Subcutaneous abdominal adipose tissue (tissue), 5 donors: Measurements from ENCODE around the gene BTBD8.

Experiments
- H3K27ac ChIP-seq: one replicate; pipeline ENCODE4 v1.7.0; 2013; ENCODE audit warnings: low read depth, mild to moderate bottlenecking, inconsistent platforms, low read length, moderate library complexity
- H3K27me3 ChIP-seq, 5 donors: one replicate each; pipeline ENCODE4 v1.7.0; 2013; ENCODE audit warnings: low read length in 5 of 5, inconsistent platforms in 1 of 5; ENCODE audit not compliant: control insufficient read depth in 5 of 5, insufficient read depth in 4 of 5
- H3K36me3 ChIP-seq, 5 donors: one replicate each; pipeline ENCODE4 v1.7.0; 2013; ENCODE audit warnings: low read length in 5 of 5; ENCODE audit not compliant: control insufficient read depth in 5 of 5, insufficient read depth in 5 of 5
- H3K4me1 ChIP-seq, 5 donors: one replicate each; pipeline ENCODE4 v1.7.0; 2013; ENCODE audit warnings: low read length in 5 of 5, mild to moderate bottlenecking in 3 of 5, moderate library complexity in 1 of 5; ENCODE audit not compliant: control insufficient read depth in 5 of 5, insufficient read depth in 5 of 5
- H3K4me3 ChIP-seq, 5 donors: one replicate each; pipeline ENCODE4 v1.7.0; 2013; ENCODE audit warnings: low read length in 5 of 5, low read depth in 1 of 5
- H3K9ac ChIP-seq, 5 donors: one replicate each; pipeline ENCODE4 v1.7.0; 2013; ENCODE audit warnings: low read length in 5 of 5, mild to moderate bottlenecking in 4 of 5, moderate library complexity in 3 of 5
- H3K9me3 ChIP-seq, 5 donors: one replicate each; pipeline ENCODE4 v1.7.0; 2013; ENCODE audit warnings: low read length in 5 of 5; ENCODE audit not compliant: control insufficient read depth in 5 of 5
- donor health status: healthy.
- donor health status: healthy.
- donor health status: healthy.
- donor health status: healthy.
- donor health status: healthy.

BTBD8 gene

GRCh38 chr1:92169214-92170005 is 89.3 kb downstream of the BTBD8 start:
- no peaks in the 10 kb centered on the region for H3K4me1 ChIP-seq
- H3K27me3 ChIP-seq, result no peaks in the 10 kb centered on the region
- H3K36me3 ChIP-seq, result peaks cover 0 to 17% (median 10%) of the 10 kb centered on the region in 5 donors
- no peak overlapping the region for H3K9ac ChIP-seq
- H3K9me3 ChIP-seq, result no peaks in the 10 kb centered on the region
- H3K4me3 ChIP-seq, result no peak overlapping the region
- no peak overlapping the region for H3K27ac ChIP-seq

- no peak overlapping the region for H3K4me3 ChIP-seq
- H3K9me3 ChIP-seq, result no peaks in the 10 kb centered on the region
- no peak overlapping the region for H3K9ac ChIP-seq
- no peak overlapping the region for H3K27ac ChIP-seq
- H3K36me3 ChIP-seq, result peaks cover 11 to 20% (median 19%) of the 10 kb centered on the region in 5 donors
- H3K27me3 ChIP-seq, result no peaks in the 10 kb centered on the region
- no peaks in the 10 kb centered on the region for H3K4me1 ChIP-seq
Observed at GRCh38 chr1:92184632-92185031, 104.5 kb downstream of the BTBD8 start.

GRCh38 chr1:92186081-92186480 is 105.9 kb downstream of the BTBD8 start:
- H3K27me3 ChIP-seq, result no peaks in the 10 kb centered on the region
- H3K27ac ChIP-seq, result no peak overlapping the region
- H3K9me3 ChIP-seq, result no peaks in the 10 kb centered on the region
- no peak overlapping the region for H3K9ac ChIP-seq
- H3K36me3 ChIP-seq, result peaks cover 5 to 10% (median 8%) of the 10 kb centered on the region in 5 donors
- H3K4me1 ChIP-seq, result no peaks in the 10 kb centered on the region
- no peak overlapping the region for H3K4me3 ChIP-seq

- no peak overlapping the region for H3K4me3 ChIP-seq
- H3K9ac ChIP-seq, result no peak overlapping the region
- H3K27me3 ChIP-seq, result peaks cover 0 to 5% (median 0%) of the 10 kb centered on the region in 5 donors
- peaks cover 0 to 6% (median 5%) of the 10 kb centered on the region in 5 donors for H3K36me3 ChIP-seq
- no peaks in the 10 kb centered on the region for H3K4me1 ChIP-seq
- H3K9me3 ChIP-seq, result no peaks in the 10 kb centered on the region
- no peak overlapping the region for H3K27ac ChIP-seq
Observed at GRCh38 chr1:92188436-92189255, 108.5 kb downstream of the BTBD8 start.

GRCh38 chr1:92191726-92192125 is 111.6 kb downstream of the BTBD8 start:
- H3K36me3 ChIP-seq, result no peaks in the 10 kb centered on the region
- H3K9ac ChIP-seq, result no peak overlapping the region
- H3K27ac ChIP-seq, result no peak overlapping the region
- no peaks in the 10 kb centered on the region for H3K4me1 ChIP-seq
- no peaks in the 10 kb centered on the region for H3K9me3 ChIP-seq
- no peak overlapping the region for H3K4me3 ChIP-seq
- H3K27me3 ChIP-seq, result peaks cover 0 to 5% (median 0%) of the 10 kb centered on the region in 5 donors

- Histone ChIP-seq H3K27me3 (peaks cover 0 to 5% (median 0%) of the 10 kb centered on the region in 5 donors), H3K9me3 (no peaks in the 10 kb centered on the region)
Observed at GRCh38 chr1:92192246-92192645, 112.1 kb downstream of the BTBD8 start.

GRCh38 chr1:92194511-92194910 is 114.4 kb downstream of the BTBD8 start:
- Histone ChIP-seq H3K4me3 (no peak overlapping the region), H3K9me3 (no peaks in the 10 kb centered on the region), H3K4me1 (no peaks in the 10 kb centered on the region), H3K9ac (no peak overlapping the region), H3K27me3 (peaks cover 0 to 5% (median 0%) of the 10 kb centered on the region in 5 donors), H3K36me3 (no peaks in the 10 kb centered on the region), H3K27ac (no peak overlapping the region)

More at GRCh38 chr1:92192246-92192645, 112.1 kb downstream of the BTBD8 start:
- Histone ChIP-seq H3K4me1 (no peaks in the 10 kb centered on the region), H3K27ac (no peak overlapping the region), H3K4me3 (no peak overlapping the region), H3K9ac (no peak overlapping the region), H3K36me3 (no peaks in the 10 kb centered on the region)

GRCh38 chr1:92201973-92202372 is 121.8 kb downstream of the BTBD8 start:
- H3K27ac ChIP-seq, result no peak overlapping the region
- no peaks in the 10 kb centered on the region for H3K4me1 ChIP-seq
- no peaks in the 10 kb centered on the region for H3K36me3 ChIP-seq
- H3K9me3 ChIP-seq, result peaks cover 0 to 6% (median 3%) of the 10 kb centered on the region in 5 donors
- H3K4me3 ChIP-seq, result no peak overlapping the region
- H3K27me3 ChIP-seq, result no peaks in the 10 kb centered on the region
- no peak overlapping the region for H3K9ac ChIP-seq

GRCh38 chr1:92203105-92203504 is 123.0 kb downstream of the BTBD8 start:
- Histone ChIP-seq H3K36me3 (no peaks in the 10 kb centered on the region), H3K4me3 (no peak overlapping the region), H3K27me3 (no peaks in the 10 kb centered on the region), H3K27ac (no peak overlapping the region), H3K9me3 (peaks cover 0 to 8% (median 3%) of the 10 kb centered on the region in 5 donors), H3K4me1 (no peaks in the 10 kb centered on the region), H3K9ac (no peak overlapping the region)

GRCh38 chr1:92210701-92211100 is 130.6 kb downstream of the BTBD8 start:
- Histone ChIP-seq H3K9ac (no peak overlapping the region), H3K36me3 (no peaks in the 10 kb centered on the region), H3K4me3 (no peak overlapping the region), H3K4me1 (no peaks in the 10 kb centered on the region), H3K27me3 (no peaks in the 10 kb centered on the region), H3K27ac (no peak overlapping the region), H3K9me3 (peaks cover 0 to 8% (median 3%) of the 10 kb centered on the region in 5 donors)
